CD14-positive monocyte (primary cell): ENCODE measurements around the gene CD63. TPM values are rescaled to one million over a fixed set of nuclear protein-coding genes. Genes with fewer than 3 reads are reported as not detected.

Source experiments
- DNase-seq, 3 donors: peaks; one replicate each; pipeline ENCODE4 v3.0.0-alpha.2; 2011 to 2022
- H2AFZ ChIP-seq: 2 replicates; pipeline ENCODE4 v1.6.0; 2012; ENCODE audit warnings: mild to moderate bottlenecking, low read depth, low read length, inconsistent platforms; ENCODE audit not compliant: insufficient read depth, poor library complexity, severe bottlenecking
- H3K27ac ChIP-seq, 2 donors: 1 replicate in 1 of 2; 2 replicates in 1 of 2; pipeline ENCODE4 v1.5.1; 2012 to 2013; ENCODE audit warnings: low read length in 2 of 2, control low read depth in 1 of 2, inconsistent platforms in 1 of 2, low read depth in 1 of 2, mild to moderate bottlenecking in 1 of 2
- H3K27me3 ChIP-seq, 2 donors: one replicate each; pipeline versions ENCODE4 v1.6.0 to v1.6.1; 2011 to 2013; ENCODE audit warnings: low read length in 2 of 2; ENCODE audit not compliant: control insufficient read depth in 2 of 2, insufficient read depth in 2 of 2
- H3K36me3 ChIP-seq, 2 donors: replicated peaks in 1 of 2; 1 replicate in 1 of 2; 2 replicates in 1 of 2; pipeline versions ENCODE4 v1.5.1 to v1.6.1; 2012 to 2013; ENCODE audit warnings: low read length in 2 of 2, control low read depth in 1 of 2, inconsistent platforms in 1 of 2, mild to moderate bottlenecking in 1 of 2; ENCODE audit not compliant: insufficient read depth in 2 of 2, control insufficient read depth in 1 of 2
- H3K4me1 ChIP-seq, 2 donors: 1 replicate in 1 of 2; 2 replicates in 1 of 2; pipeline versions ENCODE4 v1.5.1 to v1.6.1; 2012 to 2013; ENCODE audit warnings: low read length in 2 of 2, control low read depth in 1 of 2, inconsistent platforms in 1 of 2, mild to moderate bottlenecking in 1 of 2, moderate library complexity in 1 of 2; ENCODE audit not compliant: insufficient read depth in 2 of 2, control insufficient read depth in 1 of 2
- H3K4me2 ChIP-seq: replicated peaks from 2 replicates; pipeline ENCODE3; 2012; ENCODE audit warnings: low read length, moderate library complexity, mild to moderate bottlenecking; ENCODE audit not compliant: poor library complexity, severe bottlenecking; ENCODE audit errors: extremely low read depth
- H3K4me3 ChIP-seq, 3 experiments: fragments of 200-600 bp in 1 of 3; sonication (generic) in 1 of 3; replicated peaks in 1 of 3; 1 replicate in 2 of 3; 2 replicates in 1 of 3; pipeline ENCODE4 v1.5.1; 2011 to 2013; ENCODE audit warnings: low read length in 3 of 3, mild to moderate bottlenecking in 3 of 3, control low read depth in 2 of 3, low read depth in 2 of 3, inconsistent platforms in 1 of 3, moderate library complexity in 1 of 3
- H3K79me2 ChIP-seq: 2 replicates; pipeline ENCODE4 v1.6.0; 2012; ENCODE audit warnings: mild to moderate bottlenecking, control low read depth, inconsistent platforms, low read length, moderate library complexity; ENCODE audit not compliant: insufficient read depth
- H3K9ac ChIP-seq: 2 replicates; pipeline ENCODE4 v1.6.0; 2017; ENCODE audit warnings: low read length, mild to moderate bottlenecking; ENCODE audit not compliant: insufficient read depth, poor library complexity, severe bottlenecking
- H3K9me3 ChIP-seq, 2 donors: replicated peaks in 1 of 2; 1 replicate in 1 of 2; 2 replicates in 1 of 2; pipeline versions ENCODE4 v1.5.1 to v1.6.1; 2012 to 2013; ENCODE audit warnings: low read length in 2 of 2, control low read depth in 1 of 2; ENCODE audit not compliant: control insufficient read depth in 1 of 2, insufficient read depth in 1 of 2
- H4K20me1 ChIP-seq: 2 replicates; pipeline ENCODE4 v1.6.0; 2012; ENCODE audit warnings: mild to moderate bottlenecking, low read length, control low read depth, moderate library complexity; ENCODE audit not compliant: insufficient read depth
- H3K27ac Mint-ChIP-seq, 7 donors: one replicate each; pipeline ENCODE4 v1.8.0; 2020; ENCODE audit warnings: mild to moderate bottlenecking in 7 of 7, mixed read lengths in 7 of 7, moderate library complexity in 6 of 7, inconsistent platforms in 2 of 7
- H3K27me3 Mint-ChIP-seq, 3 donors: one replicate each; pipeline ENCODE4 v1.8.0; 2021 to 2022; ENCODE audit warnings: low read depth in 3 of 3, mild to moderate bottlenecking in 3 of 3, mixed read lengths in 3 of 3, moderate library complexity in 3 of 3, inconsistent platforms in 1 of 3
- H3K36me3 Mint-ChIP-seq, 2 donors: one replicate each; pipeline ENCODE4 v1.8.0; 2020; ENCODE audit warnings: mixed read lengths in 2 of 2, inconsistent platforms in 1 of 2, mild to moderate bottlenecking in 1 of 2
- H3K4me1 Mint-ChIP-seq: one replicate; pipeline ENCODE4 v1.8.0; 2020; ENCODE audit warnings: mild to moderate bottlenecking, mixed read lengths
- H3K4me3 Mint-ChIP-seq, 2 donors: one replicate each; pipeline ENCODE4 v1.8.0; 2020; ENCODE audit warnings: mild to moderate bottlenecking in 2 of 2, mixed read lengths in 2 of 2, moderate library complexity in 1 of 2
- H3K9me3 Mint-ChIP-seq, 7 donors: one replicate each; pipeline ENCODE4 v1.8.0; 2020 to 2022; ENCODE audit warnings: mixed read lengths in 7 of 7, mild to moderate bottlenecking in 6 of 7, moderate library complexity in 6 of 7, inconsistent platforms in 2 of 7
- WGBS: methylation state at CpG from one replicate; pipeline ENCODE4 v1.1.5; 2013; ENCODE audit warnings: missing lambda C conversion rate; ENCODE audit not compliant: insufficient coverage; 5-methylcytosine and 5-hydroxymethylcytosine counted together
- intact Hi-C, 2 donors: fragments of 100-400 bp; cut with micrococcal nuclease; formaldehyde crosslinking; loops; one replicate each; pipeline versions ENCODE4 v1.15.0 to v1.15.1; 2023
- polyA plus RNA-seq, 3 donors: library from polyadenylated mRNA; depleted of rRNA in 1 of 3; unstranded in 2 of 3; stranded (reverse) in 1 of 3; fragments of 300-500 nt in 2 of 3; fragments of >200 nt in 1 of 3; fragmentation: Illumina TruSeq in 2 of 3; gene quantifications; 1 replicate in 2 of 3; 2 replicates in 1 of 3; pipeline ENCODE4 v1.2.3, GENCODE V29; 2012 to 2021
- TF ChIP-seq, protein P1 (sequence below): fragments of 200-600 bp; IDR thresholded peaks from one replicate; pipeline ENCODE4 v1.8.0; 2022; ENCODE audit warnings: antibody characterized with exemption, mild to moderate bottlenecking

The CD63 gene
- polyA plus RNA-seq, 3 donors: 336 to 1,099 (median 988) TPM

GRCh38 chr12:55692631-55693322 lies 36.0 kb downstream of the CD63 start:
- Histone ChIP-seq H3K4me1 (no peaks in the 10 kb centered on the region), H3K79me2 (no peaks in the 10 kb centered on the region), H2AFZ (no peak overlapping the region), H3K4me3 (no peak overlapping the region), H3K27ac (no peak overlapping the region), H3K36me3 (no peaks in the 10 kb centered on the region), H3K4me2 (no peak overlapping the region), H3K9ac (no peak overlapping the region), H3K27me3 (no peaks in the 10 kb centered on the region), H3K9me3 (no peaks in the 10 kb centered on the region), H4K20me1 (no peaks in the 10 kb centered on the region)
- TF ChIP-seq, protein P1, sequence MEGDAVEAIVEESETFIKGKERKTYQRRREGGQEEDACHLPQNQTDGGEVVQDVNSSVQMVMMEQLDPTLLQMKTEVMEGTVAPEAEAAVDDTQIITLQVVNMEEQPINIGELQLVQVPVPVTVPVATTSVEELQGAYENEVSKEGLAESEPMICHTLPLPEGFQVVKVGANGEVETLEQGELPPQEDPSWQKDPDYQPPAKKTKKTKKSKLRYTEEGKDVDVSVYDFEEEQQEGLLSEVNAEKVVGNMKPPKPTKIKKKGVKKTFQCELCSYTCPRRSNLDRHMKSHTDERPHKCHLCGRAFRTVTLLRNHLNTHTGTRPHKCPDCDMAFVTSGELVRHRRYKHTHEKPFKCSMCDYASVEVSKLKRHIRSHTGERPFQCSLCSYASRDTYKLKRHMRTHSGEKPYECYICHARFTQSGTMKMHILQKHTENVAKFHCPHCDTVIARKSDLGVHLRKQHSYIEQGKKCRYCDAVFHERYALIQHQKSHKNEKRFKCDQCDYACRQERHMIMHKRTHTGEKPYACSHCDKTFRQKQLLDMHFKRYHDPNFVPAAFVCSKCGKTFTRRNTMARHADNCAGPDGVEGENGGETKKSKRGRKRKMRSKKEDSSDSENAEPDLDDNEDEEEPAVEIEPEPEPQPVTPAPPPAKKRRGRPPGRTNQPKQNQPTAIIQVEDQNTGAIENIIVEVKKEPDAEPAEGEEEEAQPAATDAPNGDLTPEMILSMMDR: no peak
- no peak for DNase-seq
- Mint-ChIP-seq H3K27me3 (peaks cover 4 to 5% (median 5%) of the 10 kb centered on the region in 3 donors), H3K4me1 (no peaks in the 10 kb centered on the region), H3K27ac (no peak overlapping the region), H3K36me3 (peaks cover 2 to 9% of the 10 kb centered on the region in 2 donors), H3K9me3 (peaks cover 0 to 2% (median 0%) of the 10 kb centered on the region in 7 donors), H3K4me3 (no peak overlapping the region)
- 99% methylated on average over 11 of the region's 12 CpGs for WGBS
- intact Hi-C loops: no loop called here

GRCh38 chr12:55688716-55689655 lies 39.8 kb downstream of the CD63 start:
- Mint-ChIP-seq H3K9me3 (no peaks in the 10 kb centered on the region), H3K27ac (no peak overlapping the region), H3K27me3 (peaks cover 3 to 5% (median 4%) of the 10 kb centered on the region in 3 donors), H3K4me1 (peaks cover 5% of the 10 kb centered on the region), H3K4me3 (no peak overlapping the region), H3K36me3 (peaks cover 7 to 9% of the 10 kb centered on the region in 2 donors)
- H3K36me3 ChIP-seq: no peaks in the 10 kb centered on the region
- no peaks in the 10 kb centered on the region for H4K20me1 ChIP-seq
- no peaks in the 10 kb centered on the region for H3K79me2 ChIP-seq
- H2AFZ ChIP-seq: no peak overlapping the region
- no peaks in the 10 kb centered on the region for H3K9me3 ChIP-seq
- no peak overlapping the region for H3K4me3 ChIP-seq
- no peak overlapping the region for H3K9ac ChIP-seq
- H3K27ac ChIP-seq: no peak overlapping the region
- 93% methylated on average over 7 of the region's 16 CpGs for WGBS
- intact Hi-C loops: no loop called here
- no peaks in the 10 kb centered on the region for H3K4me1 ChIP-seq
- no peaks in the 10 kb centered on the region for H3K27me3 ChIP-seq
- DNase-seq: no peak
- TF ChIP-seq, protein P1: no peak
- no peak overlapping the region for H3K4me2 ChIP-seq
